GM04503 (cell line): Measurements from ENCODE around the gene PPT2.
"Not testable (repeated sequence)": the region's sequence is repeated elsewhere in the genome, so short reads cannot be mapped to it uniquely, and the experiment has no call there.

ENCODE experiments used
- DNase-seq: peaks from one replicate; pipeline ENCODE4 v3.0.0-alpha.2; 2012; ENCODE audit warnings: low read depth

Gene PPT2

DNA sequence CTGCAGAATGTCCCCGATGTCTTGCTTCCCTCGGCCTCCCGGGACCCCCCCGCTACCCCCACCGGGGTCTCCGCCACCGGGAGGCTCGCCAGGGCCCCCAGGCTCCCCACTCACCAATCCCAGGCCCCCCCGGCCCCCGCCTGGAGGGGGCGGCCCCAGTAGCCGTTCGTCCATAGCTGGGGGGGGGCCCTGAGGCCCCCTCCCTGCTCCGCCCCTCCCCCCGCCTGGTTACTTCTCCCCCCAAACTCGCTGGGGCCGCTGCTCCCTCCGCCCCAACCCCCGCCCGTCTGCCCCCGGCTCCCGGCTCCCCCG lies 35.8 kb downstream of the PPT2 start:
- no peak for DNase-seq

DNA sequence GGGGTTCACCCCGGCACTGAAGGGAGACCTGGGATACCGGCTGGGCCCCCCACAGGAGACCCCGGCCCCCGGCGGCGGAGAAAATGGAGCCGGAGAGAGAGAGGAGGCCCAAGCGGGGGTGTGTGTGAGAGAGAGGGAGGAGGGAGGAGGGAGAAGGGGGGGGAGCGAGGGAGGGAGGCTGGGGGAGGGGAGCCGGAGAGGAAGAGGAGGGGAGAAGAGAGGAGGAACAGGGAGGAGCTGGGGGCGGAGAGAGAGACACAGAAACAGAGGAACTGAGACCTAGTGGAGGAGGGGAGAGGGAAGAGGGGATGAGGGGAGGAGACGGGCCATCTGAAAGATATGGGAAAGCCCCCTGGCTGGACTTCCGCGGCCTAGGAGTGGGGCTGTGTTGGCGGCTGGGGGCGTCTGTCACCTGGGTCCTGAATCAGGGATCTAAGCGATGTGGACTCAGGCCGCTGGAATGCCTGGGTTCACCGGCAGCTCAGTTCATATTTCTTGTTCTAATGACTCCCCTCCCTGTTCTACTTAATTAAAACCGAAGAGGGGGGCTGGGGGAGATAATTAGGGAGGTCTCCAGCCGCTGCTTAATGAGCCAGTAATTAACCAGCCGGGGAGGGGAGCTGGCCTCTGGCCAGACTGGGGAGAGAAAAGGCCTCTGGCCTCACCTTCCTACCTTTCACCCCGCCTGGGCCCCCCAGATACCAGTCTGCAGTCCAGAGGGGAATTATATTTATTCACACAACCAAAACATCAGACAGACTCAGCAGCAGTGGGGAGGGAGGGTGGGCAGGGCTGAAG lies 36.3 kb downstream of the PPT2 start, which contains the start of gene PBX2:
Gene PBX2 (minus strand): TSS at position 149 of the 798 bp plus-strand sequence. CDS start 287 bp downstream, outside the sequence.
- peak; percentile 54 for DNase-seq

DNA sequence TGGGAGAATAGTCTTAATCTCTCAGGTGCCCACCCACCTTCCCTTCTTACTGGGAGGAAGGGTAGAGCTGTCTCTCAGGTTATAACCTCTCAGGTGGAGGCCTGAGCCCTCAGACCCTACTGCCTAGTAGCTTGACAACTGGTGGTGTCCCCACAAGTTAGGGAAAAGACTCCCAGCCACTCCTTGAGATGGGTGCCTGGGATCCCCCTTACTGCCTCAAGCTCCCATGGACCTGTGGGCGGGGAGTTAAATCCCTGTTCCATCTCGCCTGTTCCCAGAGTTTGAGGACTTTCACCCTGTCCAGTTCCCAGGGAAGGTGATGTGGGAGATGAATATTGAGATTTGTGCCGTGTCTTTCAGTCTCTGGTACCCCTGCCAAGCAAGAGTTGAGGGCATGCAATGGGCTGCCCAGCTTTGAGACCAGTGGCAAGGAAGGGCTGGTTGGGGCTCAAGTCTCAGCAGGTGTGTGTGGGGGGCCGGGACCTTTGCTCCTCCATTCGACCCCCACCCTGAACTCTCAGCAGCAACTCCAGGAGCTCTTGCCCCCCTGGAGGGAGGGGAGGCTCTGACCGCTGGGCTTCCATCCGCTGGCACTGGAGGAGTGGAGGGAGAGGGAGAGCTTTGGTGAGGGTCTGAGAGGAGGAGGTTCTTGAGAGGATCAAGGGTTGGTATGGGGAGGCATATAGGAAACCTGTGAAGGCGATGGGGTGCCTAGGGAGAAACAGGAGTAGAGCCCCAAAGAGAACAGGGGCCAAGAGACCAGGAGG lies 37.2 kb downstream of the PPT2 start:
- DNase-seq, result no peak

DNA sequence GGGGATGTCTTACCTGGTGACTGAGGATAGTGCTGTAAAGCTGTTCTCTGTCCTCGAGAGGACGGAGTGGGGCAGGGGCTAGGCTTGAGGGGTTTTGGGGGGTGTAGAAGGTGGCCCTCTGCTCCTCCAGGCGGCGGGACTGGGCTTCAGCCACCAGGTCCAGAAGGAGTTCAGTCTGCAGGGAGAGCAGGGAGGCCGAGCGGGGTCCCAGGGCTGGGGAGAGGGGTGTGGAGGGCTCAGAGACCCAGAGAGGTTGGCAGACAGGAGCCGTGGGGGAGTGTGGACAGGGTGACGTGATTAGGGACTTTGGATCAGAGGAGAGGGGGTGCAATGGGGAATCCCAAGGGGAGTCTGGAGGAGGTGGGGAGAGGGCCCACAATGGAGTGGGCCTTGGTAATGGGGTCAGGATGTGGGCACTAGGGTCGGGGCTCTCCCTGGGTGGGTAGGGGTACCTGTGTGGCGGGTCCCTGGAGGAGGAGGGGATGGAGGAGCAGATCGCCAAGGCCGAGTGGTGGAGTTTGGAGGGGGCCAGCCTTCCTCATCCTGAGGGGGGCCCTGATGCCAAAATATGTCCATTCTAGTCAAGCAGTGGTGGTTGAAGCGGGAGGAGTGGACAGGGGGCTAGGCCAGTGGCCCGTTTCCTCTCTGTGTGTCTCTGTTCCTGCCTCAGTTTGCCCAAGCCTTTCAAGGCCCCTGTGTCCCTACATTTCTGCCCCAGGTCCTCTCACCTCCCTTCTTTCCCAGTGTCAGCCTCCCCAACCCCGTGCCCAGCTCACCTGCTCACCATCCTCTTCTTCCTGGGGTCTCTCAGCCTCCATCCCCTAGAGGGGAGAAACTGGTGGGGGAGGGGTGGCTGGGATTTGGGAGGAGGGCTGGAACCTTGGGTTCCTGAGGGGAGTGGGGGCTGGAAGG lies 38.0 kb downstream of the PPT2 start:
- DNase-seq, result no peak

DNA sequence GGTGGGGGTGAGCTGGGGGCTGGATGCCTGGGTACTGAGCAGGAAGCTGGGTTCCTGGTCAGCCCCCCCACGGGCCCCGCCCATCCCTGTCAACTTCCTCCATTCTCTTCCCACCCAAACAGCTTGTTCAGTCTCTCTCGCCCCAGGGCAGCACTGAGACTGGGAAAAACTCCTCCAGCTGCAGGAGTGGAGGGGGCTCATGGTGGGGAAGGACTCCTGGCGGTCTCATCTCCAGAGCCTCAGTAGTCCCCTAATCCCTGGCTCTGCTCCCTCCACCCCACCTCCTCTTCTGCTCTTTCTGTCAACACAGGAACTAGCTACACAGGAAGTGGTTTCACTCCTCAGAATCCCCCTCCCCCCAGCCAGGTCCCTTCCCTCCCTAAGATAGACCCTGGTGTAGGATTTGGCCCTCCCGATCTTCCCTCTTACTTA lies 38.7 kb downstream of the PPT2 start, which contains the start of gene GPSM3:
Gene GPSM3 (minus strand): TSS at position 36 of the 432 bp plus-strand sequence. CDS start 130 bp downstream, outside the sequence.
- DNase-seq, result no peak

DNA sequence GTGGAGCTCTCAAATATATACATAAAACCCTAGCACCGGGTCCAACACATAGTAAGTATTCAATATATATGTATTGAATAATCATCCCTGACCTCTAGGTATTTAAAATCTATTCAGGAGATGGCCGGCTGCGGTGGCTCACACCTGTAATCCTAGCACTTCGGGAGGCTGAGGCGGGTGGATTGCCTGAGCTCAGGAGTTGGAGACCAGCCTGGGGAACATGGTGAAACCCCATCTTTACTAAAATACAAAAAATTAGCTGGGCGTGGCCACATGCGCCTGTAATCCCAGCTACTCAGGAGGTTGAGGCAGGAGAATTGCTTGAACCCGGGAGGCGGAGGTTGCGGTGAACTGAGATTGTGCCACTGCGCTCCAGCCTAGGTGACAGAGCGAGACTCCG lies 39.2 kb downstream of the PPT2 start:
- DNase-seq, result not testable (repeated sequence)

DNA sequence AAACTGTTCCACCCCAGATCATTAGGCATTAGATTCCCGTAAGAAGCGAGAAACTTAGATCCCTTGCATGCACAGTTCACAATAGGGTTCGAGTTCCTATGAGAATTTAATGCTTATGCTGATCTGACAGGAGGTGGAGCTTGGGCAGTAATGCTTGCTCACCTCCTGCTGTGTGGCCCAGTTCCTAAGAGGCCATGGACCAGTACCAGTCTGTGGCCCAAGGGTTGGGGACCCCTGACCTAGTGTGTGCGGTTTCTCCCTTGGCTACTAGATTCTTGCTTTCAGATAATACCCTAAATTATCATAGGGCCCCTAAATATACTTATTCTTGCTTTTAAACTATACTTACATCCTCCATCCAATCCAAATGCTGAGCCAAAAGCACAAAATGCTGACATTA lies 40.4 kb downstream of the PPT2 start:
- DNase-seq, result no peak

DNA sequence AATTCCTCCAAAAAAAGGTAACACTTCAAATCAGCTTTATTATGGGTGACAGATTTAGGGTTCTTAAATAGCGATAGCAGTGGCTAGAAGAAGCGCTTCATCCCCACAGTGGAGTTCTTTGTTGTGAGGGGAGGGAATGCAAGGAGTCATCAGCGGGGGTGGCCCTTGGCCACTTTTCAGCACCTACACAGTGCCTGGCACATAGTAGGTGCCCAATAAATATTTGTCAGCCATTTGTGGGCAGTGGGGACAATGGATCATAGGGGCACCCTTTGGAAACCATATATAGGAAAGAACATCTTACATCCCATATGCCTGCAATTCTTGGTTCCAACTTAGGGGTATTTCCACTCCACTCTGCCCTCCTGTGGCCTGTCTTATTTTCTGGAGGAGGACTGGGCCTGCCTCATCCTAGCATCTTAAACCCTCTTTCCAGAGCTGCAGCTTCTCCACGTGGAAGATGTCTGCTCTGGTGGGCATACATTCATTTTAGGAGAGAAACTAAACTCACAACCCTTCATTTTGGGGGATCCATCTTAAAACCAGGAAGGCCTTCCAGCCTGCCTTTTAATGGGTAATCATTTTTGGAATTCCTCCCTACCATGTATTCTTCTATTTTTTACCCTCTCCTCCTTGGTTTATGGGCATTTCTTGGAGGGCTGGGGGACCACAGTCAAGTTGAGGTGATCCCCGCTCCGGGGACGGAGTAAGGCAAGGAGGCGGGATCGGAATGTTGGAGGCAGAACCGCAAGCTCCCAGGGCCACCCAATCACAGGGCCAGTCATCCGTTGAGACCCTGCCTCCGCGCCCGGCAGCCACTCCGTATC lies 41.1 kb downstream of the PPT2 start:
- DNase-seq, result no peak

DNA sequence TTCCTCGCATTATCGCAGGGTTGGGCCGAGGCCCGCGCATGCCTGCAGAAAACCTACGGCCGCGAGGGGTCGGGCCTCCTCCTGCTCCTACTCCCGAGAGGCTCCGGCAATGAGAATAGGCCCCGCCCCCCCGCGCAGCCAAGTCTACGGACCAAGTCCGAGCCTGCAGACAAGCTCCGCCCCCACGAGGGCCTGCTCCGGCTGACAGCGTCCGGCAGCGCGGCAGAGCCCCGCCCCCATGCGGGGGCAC lies 41.6 kb downstream of the PPT2 start:
- peak; percentile 98 for DNase-seq

DNA sequence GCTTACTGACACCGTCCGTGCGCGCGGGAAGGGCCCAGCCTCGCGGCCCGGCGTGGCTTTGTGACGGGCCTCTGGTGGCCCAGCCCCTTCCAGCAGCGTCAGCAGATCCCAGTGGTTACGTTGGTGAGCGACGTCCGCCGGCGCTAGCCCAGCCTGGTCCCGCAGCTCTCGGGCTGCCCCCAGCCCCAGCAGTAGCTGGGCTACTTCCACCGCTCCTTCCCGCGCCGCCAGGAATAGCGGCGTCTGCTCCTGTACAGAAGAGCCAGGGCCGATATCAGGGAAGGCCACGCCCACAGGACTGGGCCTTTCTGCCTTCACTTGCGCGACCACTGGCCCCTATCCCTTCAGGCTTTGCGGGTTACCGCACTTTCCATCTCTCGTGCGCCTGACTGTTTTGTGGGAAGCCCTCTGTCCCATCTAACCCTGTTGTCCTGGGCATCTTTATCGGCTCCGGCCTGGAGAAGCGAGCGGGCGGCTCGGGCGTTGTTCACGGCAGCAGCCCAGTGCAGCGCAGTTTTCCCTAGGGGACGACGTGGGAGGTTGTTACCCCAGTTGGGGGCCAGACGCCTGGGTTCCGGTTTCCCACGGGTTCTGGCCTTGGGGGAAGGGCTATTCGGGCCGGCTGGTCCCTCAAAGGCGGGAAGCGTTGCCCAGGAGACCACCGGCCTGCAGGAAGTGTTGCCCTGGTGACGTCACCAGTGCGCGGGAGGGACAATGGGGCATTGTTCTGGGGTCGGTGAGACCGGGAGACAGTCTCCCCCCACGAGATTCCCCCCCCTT lies 42.2 kb downstream of the PPT2 start:
- no peak for DNase-seq

DNA sequence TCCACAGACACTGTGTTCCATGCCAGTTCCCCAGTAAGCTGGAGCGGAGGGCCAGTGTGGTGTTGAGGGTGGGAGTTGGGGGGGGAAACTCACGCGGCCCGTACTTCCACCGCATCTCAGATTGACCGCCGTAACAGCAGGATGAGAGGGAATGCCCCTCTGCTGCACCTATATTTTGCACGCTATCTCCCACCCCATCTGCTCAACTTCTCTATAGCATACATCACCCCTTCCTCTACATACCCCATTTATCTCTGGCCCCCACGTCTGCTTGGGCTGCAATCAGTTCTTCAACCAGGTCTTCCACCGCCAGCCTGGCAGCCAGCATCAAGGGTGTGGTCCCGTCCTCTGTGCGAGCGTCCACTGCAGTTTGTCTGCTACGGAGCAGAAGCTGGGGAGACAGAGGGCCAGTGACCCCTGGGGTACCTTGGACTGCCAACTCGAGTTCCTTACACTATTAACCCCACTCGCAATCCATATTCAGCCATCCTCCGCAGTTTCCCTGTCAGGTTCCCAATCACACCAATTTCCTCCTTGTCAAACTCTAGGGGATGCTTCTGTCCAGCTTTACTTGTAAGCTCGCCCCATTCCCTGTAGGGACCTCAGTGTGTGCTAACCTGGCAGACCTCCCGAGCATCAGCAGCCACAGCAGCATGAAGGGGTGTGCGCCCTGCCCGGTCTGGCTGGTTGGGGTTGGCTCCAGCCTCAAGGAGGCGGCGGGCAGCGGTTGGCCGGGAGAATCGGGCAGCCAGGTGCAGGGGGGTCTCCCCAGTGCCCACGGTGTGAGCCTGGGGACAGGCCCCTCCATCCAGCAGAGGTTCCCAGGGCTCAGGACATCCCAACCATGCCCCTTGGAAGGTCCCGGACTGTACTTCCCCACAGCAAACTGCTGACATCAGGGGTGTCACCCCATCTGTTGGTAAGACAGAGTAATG lies 43.0 kb downstream of the PPT2 start:
- no peak for DNase-seq

DNA sequence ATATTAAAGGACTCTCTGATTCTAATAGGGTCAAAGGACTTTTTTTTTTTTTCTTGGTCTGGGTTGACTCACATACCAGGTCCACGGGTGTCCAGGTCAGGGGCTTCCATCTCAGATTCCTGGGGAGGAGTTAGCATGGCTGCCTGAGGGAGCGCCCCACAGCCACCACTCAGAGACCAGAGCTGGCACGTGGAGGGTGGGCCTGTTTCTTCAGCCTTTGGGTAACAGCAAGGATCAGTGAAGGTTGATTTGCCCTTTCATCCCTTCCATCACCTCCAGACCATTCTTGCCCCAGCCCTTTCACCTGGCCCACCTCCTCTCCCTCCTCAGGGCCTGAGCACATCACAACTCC lies 44.4 kb downstream of the PPT2 start:
- DNase-seq, result no peak

DNA sequence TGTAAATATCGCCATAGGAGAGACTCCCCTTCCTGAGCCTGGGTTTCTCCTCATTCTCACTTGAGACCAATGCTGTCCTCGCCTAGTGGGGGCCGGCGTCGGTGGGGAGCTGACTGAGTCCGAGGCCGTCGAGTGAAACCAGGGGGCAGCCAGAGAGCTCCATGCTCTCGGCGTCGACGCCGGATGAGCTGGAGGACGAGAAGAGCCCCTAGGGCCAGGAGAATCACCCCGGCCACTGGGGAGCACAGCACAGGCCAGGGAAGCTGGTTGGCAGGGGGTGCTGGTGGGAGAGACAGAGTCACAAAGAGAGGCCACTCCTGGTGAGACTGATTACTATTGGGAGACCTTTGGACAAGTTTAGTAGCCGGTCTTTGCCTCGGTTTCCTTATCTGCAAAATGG lies 44.9 kb downstream of the PPT2 start:
- no peak for DNase-seq

DNA sequence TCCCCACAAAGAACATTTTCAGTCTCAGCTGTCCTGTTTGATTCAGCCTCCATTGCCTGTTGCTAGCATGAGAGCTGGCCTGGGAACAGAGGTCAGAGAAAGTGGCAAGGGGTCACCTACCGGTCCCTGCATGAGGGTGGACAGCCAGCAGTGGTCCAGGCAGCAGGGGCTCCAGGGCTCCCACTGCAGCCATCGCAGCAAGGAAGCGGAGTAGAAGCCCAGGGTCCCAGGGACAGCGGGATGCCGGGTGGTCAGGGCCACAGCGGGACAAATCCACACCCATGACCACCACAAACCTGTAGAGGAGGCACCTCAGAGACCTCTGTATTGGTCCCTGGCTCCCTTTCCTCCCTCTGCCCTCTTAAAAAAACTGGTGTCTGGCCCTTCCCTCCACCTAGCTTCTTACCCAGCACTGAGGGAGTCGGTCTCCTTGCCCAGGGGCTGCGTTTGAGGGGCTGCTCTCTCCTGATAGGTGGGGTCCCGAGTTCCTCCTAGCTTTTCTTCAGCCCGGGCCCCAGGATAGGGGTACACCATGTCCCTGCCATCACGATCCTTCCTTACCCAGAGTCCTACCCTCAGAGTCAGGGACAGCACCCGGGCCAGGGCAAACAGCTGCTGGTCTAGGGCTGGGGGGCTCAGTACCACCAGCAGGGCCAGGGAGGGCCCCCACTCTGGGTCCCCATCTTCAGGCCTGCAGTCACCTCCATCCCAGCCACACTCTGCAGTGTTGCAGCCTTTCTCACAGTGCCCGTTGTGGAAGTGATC lies 47.0 kb downstream of the PPT2 start:
- no peak for DNase-seq

DNA sequence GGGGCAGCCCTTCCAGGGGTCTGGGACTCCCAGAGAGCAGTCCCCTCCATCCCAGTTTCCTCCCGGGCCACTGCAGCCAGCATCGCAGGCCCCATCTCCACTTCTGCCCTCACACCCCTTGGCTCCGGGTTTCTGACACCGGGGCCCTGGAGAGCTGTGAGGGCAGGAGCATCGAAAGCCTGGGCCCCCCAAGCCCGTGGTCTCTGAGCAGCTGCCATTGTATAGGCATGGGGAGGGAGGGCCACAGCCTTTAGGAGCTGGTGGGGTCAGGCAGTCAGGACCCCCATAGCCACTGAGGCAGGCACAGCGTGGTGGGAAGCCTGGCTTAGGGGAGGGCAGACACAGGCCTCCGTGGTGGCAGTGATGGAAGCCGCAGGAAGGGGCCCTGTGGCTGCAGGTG lies 48.2 kb downstream of the PPT2 start:
- DNase-seq, result no peak

DNA sequence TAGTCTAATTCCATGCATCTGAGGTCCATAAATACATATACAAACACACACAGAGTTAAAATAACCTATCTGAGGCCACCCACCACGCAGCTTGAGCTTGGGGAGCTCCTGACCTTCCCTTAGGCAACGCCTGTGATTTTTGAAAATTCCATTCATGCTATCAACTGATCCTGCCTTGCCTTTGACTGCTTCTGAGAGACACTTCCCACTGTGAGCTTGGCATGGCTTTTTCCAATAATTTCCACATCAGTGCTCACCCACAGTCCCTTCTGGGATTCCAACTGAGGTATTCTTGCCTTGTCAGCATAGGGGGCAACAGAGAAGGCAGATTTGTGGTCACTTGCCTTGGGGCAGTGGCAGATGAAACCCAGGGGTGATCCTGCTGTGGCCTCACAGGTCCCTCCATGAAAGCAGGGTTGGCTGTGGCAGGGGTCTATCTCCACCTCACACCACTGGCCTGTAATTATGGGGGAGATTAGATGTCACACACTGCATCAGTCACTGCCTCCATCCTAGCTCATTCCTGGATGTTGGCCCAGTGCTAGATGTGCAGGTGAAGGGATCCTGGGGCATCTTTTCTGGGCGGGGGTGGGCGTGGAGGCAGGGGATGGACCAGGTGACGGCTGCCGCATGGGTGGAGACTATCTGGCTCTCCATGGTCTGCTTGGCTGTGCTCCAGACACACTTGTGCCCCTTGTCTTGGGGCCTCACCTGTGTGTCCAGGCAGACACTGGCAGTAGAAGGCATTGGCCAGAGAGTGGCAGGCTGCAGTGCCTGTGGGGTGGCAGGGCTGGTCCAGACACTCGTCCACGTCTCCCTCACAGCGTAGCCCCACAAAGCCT lies 49.7 kb downstream of the PPT2 start:
- DNase-seq, result no peak

DNA sequence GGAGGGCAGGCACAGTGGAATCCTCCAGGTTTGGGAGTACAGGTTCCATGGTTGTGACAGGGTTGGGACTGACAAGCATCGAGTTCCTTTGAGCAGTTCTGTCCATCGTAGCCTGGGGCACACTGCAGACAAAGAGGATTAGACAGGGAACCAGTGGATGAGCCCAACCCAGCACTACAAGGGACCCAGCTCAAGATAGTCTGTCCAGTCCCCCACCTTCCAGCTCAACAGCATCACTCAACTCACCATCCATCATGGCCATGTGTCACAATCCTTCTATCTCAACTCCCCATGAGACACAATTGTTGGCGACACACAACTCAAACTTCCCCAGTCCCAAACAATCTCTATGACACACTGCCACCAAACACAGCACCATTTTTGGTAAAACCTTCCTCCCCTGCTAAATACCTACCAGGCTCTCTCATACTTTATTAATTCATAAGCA lies 50.4 kb downstream of the PPT2 start:
- no peak for DNase-seq

DNA sequence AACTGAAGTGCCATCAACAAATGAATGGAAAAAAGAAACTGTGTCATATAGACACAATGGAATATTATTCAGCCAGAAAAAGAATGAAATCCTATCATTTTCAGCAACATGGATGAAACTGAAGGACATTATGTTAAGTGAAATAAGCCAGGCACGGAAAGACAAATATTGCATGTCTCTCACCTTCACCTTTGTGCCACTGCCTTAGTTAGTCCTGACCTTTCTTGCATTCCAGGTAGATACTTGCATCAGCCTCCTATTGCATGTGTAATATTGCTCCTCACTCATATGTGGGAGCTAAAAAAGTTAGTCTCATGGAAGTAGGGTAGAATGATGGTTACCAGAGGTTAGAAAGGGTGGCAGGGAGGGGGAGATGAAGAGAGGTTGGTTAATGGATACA lies 55.1 kb downstream of the PPT2 start:
- no peak for DNase-seq
